Suprapubic skin (tissue), 4 donors: Measurements from ENCODE around the gene DOC2B.

Experiments used
- CTCF ChIP-seq, 2 donors: fragments of 200-600 bp in 1 of 2; fragments of 450-650 bp in 1 of 2; sonication (generic) in 1 of 2; IDR thresholded peaks; one replicate each; pipeline ENCODE4 v1.5.1; 2016 to 2019; ENCODE audit warnings: antibody characterized with exemption in 2 of 2, mild to moderate bottlenecking in 1 of 2, moderate library complexity in 1 of 2
- POLR2A ChIP-seq, 2 donors: fragments of 450-650 bp; IDR thresholded peaks; one replicate each; pipeline ENCODE4 v1.6.1; 2017; ENCODE audit warnings: antibody characterized with exemption in 2 of 2, mild to moderate bottlenecking in 2 of 2, moderate library complexity in 2 of 2
- POLR2AphosphoS5 ChIP-seq, 3 donors: sonication (generic); formaldehyde crosslinking; IDR thresholded peaks; one replicate each; pipeline ENCODE4 v1.6.1; 2017; ENCODE audit warnings: antibody characterized with exemption in 3 of 3

- TF ChIP-seq CTCF (IDR thresholded peaks at IDR 0.05) = no peak
- no peak for TF ChIP-seq POLR2A (IDR thresholded peaks at IDR 0.05)
- TF ChIP-seq POLR2AphosphoS5 (IDR thresholded peaks at IDR 0.05) = no peak
Observed at GRCh38 chr17:182050-182751, 751 bp upstream of the DOC2B start.
